ENCODE data around the gene MAP2K4.

MAP2K4 gene

DNA sequence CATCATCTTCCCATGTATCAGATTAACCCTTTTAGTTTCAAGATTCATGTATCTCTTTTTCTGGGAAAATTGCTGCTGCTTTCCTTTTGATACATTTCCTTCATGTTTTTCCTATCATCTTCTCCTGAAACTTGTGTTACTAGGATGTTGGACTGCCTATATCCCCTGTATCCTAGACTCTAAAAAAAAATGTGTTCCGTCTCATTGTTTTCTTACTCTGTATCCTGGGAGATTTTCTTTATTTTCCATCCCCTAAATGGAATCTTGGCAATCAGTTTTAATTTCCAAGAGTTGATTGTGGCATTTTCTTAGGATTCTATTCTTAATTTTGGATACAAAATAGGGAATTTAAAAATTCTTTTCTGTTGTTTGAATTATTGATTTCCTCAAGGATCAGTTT is 36.8 kb downstream of the MAP2K4 start:
- DNase-seq (ENCODE audit: low spot score), result no peak
- TF ChIP-seq, protein P1, sequence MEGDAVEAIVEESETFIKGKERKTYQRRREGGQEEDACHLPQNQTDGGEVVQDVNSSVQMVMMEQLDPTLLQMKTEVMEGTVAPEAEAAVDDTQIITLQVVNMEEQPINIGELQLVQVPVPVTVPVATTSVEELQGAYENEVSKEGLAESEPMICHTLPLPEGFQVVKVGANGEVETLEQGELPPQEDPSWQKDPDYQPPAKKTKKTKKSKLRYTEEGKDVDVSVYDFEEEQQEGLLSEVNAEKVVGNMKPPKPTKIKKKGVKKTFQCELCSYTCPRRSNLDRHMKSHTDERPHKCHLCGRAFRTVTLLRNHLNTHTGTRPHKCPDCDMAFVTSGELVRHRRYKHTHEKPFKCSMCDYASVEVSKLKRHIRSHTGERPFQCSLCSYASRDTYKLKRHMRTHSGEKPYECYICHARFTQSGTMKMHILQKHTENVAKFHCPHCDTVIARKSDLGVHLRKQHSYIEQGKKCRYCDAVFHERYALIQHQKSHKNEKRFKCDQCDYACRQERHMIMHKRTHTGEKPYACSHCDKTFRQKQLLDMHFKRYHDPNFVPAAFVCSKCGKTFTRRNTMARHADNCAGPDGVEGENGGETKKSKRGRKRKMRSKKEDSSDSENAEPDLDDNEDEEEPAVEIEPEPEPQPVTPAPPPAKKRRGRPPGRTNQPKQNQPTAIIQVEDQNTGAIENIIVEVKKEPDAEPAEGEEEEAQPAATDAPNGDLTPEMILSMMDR (IDR thresholded peaks at IDR 0.05; ENCODE audit: extremely low read depth, insufficient read depth, missing control alignments), result no peak
- in situ Hi-C loops (cut with MboI; ENCODE audit: low pct_unique_long_range_greater_than_20kb, low sequenced_read_pairs, unreplicated experiment), result no loop called here

- TF ChIP-seq, protein P1 (IDR thresholded peaks at IDR 0.05; ENCODE audit: extremely low read depth, insufficient read depth, missing control alignments), result no peak
- no peak for DNase-seq (ENCODE audit: low spot score)
- in situ Hi-C loops (cut with MboI; ENCODE audit: low pct_unique_long_range_greater_than_20kb, low sequenced_read_pairs, unreplicated experiment), result no loop called here
These were observed 37.9 kb downstream of the MAP2K4 start for GRCh38 chr17:12058535-12058934.

GRCh38 chr17:12062249-12062648 is 41.6 kb downstream of the MAP2K4 start:
- no peak for DNase-seq (ENCODE audit: low spot score)
- TF ChIP-seq, protein P1 (IDR thresholded peaks at IDR 0.05; ENCODE audit: extremely low read depth, insufficient read depth, missing control alignments), result no peak
- in situ Hi-C loops (cut with MboI; ENCODE audit: low pct_unique_long_range_greater_than_20kb, low sequenced_read_pairs, unreplicated experiment), result no loop called here

GRCh38 chr17:12064395-12064794 is 43.7 kb downstream of the MAP2K4 start:
- in situ Hi-C loops (cut with MboI; ENCODE audit: low pct_unique_long_range_greater_than_20kb, low sequenced_read_pairs, unreplicated experiment), result no loop called here
- TF ChIP-seq, protein P1 (IDR thresholded peaks at IDR 0.05; ENCODE audit: extremely low read depth, insufficient read depth, missing control alignments), result no peak
- no peak for DNase-seq (ENCODE audit: low spot score)

GRCh38 chr17:12067485-12067884 is 46.8 kb downstream of the MAP2K4 start:
- in situ Hi-C loops (cut with MboI; ENCODE audit: low pct_unique_long_range_greater_than_20kb, low sequenced_read_pairs, unreplicated experiment), result no loop called here
- DNase-seq (ENCODE audit: low spot score), result no peak
- TF ChIP-seq, protein P1 (IDR thresholded peaks at IDR 0.05; ENCODE audit: extremely low read depth, insufficient read depth, missing control alignments), result no peak

DNA sequence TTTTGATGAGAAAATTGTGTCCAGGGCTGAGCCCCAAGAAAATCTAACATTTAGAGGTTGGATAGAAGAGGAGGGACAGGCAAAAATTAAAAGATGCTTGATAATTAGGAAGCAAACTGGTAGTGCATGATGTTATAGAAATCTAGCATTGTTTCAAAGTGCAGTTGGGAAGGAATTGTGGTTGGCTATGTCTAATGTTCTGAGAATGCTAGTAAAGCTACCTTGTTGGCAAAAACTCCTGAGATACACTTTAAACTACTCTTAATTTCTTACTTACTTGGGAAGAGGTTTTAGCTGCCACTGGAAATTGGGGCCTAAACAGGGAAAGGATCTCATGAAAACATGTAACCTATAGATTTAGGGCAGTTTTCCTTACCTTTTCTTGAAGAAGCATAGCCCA is 48.3 kb downstream of the MAP2K4 start:
- in situ Hi-C loops (cut with MboI; ENCODE audit: low pct_unique_long_range_greater_than_20kb, low sequenced_read_pairs, unreplicated experiment), result no loop called here
- DNase-seq (ENCODE audit: low spot score), result no peak
- TF ChIP-seq, protein P1 (IDR thresholded peaks at IDR 0.05; ENCODE audit: extremely low read depth, insufficient read depth, missing control alignments), result no peak

GRCh38 chr17:12070561-12070960 is 49.9 kb downstream of the MAP2K4 start:
- TF ChIP-seq, protein P1 (IDR thresholded peaks at IDR 0.05; ENCODE audit: extremely low read depth, insufficient read depth, missing control alignments), result no peak
- in situ Hi-C loops (cut with MboI; ENCODE audit: low pct_unique_long_range_greater_than_20kb, low sequenced_read_pairs, unreplicated experiment), result no loop called here
- no peak for DNase-seq (ENCODE audit: low spot score)

Measured in GM13977 (cell line).